WTC11 (cell line): ENCODE results near the gene STRIT1.

ENCODE experiments used
- ATF1 ChIP-seq: sonication (generic); formaldehyde crosslinking; IDR thresholded peaks from 2 replicates; pipeline ENCODE4 v1.8.1; 2023; ENCODE audit warnings: mild to moderate bottlenecking, moderate library complexity, missing genetic modification reagents
- CREM ChIP-seq: sonication (generic); formaldehyde crosslinking; IDR thresholded peaks from 2 replicates; pipeline ENCODE4 v1.8.1; 2022; ENCODE audit warnings: mild to moderate bottlenecking, missing genetic modification reagents, moderate library complexity
- ELF4 ChIP-seq: sonication (generic); formaldehyde crosslinking; IDR thresholded peaks from 2 replicates; pipeline ENCODE4 v1.8.1; 2022; ENCODE audit warnings: low read depth, mild to moderate bottlenecking, moderate library complexity, missing genetic modification reagents
- ESRRA ChIP-seq: sonication (generic); formaldehyde crosslinking; IDR thresholded peaks from 2 replicates; pipeline ENCODE4 v1.8.1; 2022; ENCODE audit warnings: mild to moderate bottlenecking, missing genetic modification reagents, borderline replicate concordance
- JUN ChIP-seq: sonication (generic); formaldehyde crosslinking; IDR thresholded peaks from 2 replicates; pipeline ENCODE4 v1.8.0; 2023; ENCODE audit warnings: mild to moderate bottlenecking, missing genetic modification reagents
- KAT7 ChIP-seq: sonication (generic); formaldehyde crosslinking; IDR thresholded peaks from 2 replicates; pipeline ENCODE4 v1.8.1; 2023; ENCODE audit warnings: missing genetic modification reagents, mild to moderate bottlenecking, borderline replicate concordance
- MXD4 ChIP-seq: fragments of 250-450 bp; sonication (Bioruptor Pico); IDR thresholded peaks from 2 replicates; pipeline ENCODE4 v1.8.0; 2021; ENCODE audit warnings: mild to moderate bottlenecking, moderate library complexity, borderline replicate concordance
- NR3C1 ChIP-seq: sonication (generic); formaldehyde crosslinking; conservative IDR thresholded peaks from 2 replicates; pipeline ENCODE4 v1.8.1; 2023; ENCODE audit warnings: low read depth, mild to moderate bottlenecking, missing genetic modification reagents
- PRRX2 ChIP-seq: fragments of 250-450 bp; sonication (Bioruptor Pico); IDR thresholded peaks from 2 replicates; pipeline ENCODE4 v1.8.0; 2021; ENCODE audit warnings: mild to moderate bottlenecking
- ZNF121 ChIP-seq: sonication (generic); formaldehyde crosslinking; IDR thresholded peaks from 2 replicates; pipeline ENCODE4 v1.8.0; 2023; ENCODE audit warnings: missing genetic modification reagents
- TF ChIP-seq, protein P1 (sequence below): sonication (generic); formaldehyde crosslinking; IDR thresholded peaks from 2 replicates; pipeline ENCODE4 v1.8.1; 2023; ENCODE audit warnings: mild to moderate bottlenecking, missing genetic modification reagents, moderate library complexity
- TF ChIP-seq, protein P2 (sequence below): sonication (generic); formaldehyde crosslinking; IDR thresholded peaks from 2 replicates; pipeline ENCODE4 v1.8.0; 2022; ENCODE audit warnings: mild to moderate bottlenecking, missing genetic modification reagents
- TF ChIP-seq, protein P3 (sequence below): sonication (generic); formaldehyde crosslinking; IDR thresholded peaks from 2 replicates; pipeline ENCODE4 v1.8.0; 2022; ENCODE audit warnings: mild to moderate bottlenecking, missing genetic modification reagents
- TF ChIP-seq, protein P4 (sequence below): fragments of 200-600 bp; IDR thresholded peaks from 2 replicates; pipeline ENCODE4 v1.8.0; 2022; ENCODE audit warnings: antibody characterized with exemption

DNA sequence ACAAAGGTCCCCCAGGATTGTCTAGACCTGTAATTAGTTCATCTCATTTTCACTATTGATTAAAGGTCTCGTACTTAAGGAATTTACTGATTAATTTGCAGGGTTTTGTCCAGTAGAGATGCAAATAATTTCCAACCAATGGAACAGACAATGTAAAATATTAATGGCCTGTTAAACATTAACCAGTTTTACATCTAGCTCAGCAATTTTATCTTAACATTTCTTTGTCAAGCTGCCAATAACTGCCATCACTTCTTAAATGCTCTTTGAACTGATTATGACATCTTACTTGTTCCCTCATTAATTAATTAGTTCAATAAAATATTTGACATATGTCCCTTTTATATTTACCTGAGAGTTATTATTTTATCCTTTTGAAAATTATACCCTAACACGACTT, 9.4 kb upstream of the STRIT1 start:
- TF ChIP-seq, protein P1, sequence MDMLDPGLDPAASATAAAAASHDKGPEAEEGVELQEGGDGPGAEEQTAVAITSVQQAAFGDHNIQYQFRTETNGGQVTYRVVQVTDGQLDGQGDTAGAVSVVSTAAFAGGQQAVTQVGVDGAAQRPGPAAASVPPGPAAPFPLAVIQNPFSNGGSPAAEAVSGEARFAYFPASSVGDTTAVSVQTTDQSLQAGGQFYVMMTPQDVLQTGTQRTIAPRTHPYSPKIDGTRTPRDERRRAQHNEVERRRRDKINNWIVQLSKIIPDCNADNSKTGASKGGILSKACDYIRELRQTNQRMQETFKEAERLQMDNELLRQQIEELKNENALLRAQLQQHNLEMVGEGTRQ, result no peak
- no peak for TF ChIP-seq NR3C1
- TF ChIP-seq ZNF121 (CRISPR knock-in tag), result no peak
- TF ChIP-seq, protein P2, sequence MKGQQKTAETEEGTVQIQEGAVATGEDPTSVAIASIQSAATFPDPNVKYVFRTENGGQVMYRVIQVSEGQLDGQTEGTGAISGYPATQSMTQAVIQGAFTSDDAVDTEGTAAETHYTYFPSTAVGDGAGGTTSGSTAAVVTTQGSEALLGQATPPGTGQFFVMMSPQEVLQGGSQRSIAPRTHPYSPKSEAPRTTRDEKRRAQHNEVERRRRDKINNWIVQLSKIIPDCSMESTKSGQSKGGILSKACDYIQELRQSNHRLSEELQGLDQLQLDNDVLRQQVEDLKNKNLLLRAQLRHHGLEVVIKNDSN (CRISPR knock-in tag), result no peak
- TF ChIP-seq, protein P3, sequence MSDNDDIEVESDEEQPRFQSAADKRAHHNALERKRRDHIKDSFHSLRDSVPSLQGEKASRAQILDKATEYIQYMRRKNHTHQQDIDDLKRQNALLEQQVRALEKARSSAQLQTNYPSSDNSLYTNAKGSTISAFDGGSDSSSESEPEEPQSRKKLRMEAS, result no peak
- TF ChIP-seq, protein P4, sequence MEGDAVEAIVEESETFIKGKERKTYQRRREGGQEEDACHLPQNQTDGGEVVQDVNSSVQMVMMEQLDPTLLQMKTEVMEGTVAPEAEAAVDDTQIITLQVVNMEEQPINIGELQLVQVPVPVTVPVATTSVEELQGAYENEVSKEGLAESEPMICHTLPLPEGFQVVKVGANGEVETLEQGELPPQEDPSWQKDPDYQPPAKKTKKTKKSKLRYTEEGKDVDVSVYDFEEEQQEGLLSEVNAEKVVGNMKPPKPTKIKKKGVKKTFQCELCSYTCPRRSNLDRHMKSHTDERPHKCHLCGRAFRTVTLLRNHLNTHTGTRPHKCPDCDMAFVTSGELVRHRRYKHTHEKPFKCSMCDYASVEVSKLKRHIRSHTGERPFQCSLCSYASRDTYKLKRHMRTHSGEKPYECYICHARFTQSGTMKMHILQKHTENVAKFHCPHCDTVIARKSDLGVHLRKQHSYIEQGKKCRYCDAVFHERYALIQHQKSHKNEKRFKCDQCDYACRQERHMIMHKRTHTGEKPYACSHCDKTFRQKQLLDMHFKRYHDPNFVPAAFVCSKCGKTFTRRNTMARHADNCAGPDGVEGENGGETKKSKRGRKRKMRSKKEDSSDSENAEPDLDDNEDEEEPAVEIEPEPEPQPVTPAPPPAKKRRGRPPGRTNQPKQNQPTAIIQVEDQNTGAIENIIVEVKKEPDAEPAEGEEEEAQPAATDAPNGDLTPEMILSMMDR, result no peak
- TF ChIP-seq ELF4, result no peak
- no peak for TF ChIP-seq PRRX2 (CRISPR knock-in tag)
- no peak for TF ChIP-seq ATF1 (CRISPR knock-in tag)
- no peak for TF ChIP-seq ESRRA
- TF ChIP-seq KAT7, result no peak
- no peak for TF ChIP-seq MXD4 (CRISPR knock-in tag)
- no peak for TF ChIP-seq JUN (CRISPR knock-in tag)
- no peak for TF ChIP-seq CREM (CRISPR knock-in tag)
